ENCODE measurements around the gene FAM120A.

FAM120A gene

DNA sequence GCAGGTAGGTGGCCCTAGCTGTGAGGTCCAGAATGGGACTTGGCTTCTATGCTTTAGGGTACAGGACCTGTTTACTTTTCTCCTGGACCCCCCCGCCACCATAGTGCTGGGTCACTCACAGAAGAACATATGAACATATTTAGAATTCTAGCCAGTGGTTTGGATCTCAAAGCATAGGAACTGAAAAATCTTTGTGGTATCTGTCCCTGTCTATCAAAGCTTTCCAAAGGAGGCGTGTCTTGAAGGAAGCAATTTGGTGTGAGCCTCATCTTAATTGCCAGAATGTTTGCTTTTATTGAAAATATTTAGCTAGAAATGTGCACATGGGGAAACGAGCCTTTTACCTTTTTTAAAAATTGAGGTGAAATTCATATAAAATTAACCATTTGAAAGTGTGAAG is 131.1 kb downstream of the FAM120A start:
- no peak for DNase-seq (ENCODE audit: insufficient read length, low spot score)
- FAIRE-seq = no peak
- no peak for TF ChIP-seq SPI1 (IDR thresholded peaks at IDR 0.05; ENCODE audit: low read depth, low read length)
- no peak for TF ChIP-seq POU2F2 (IDR thresholded peaks at IDR 0.05; ENCODE audit: low read depth, low read length)

DNA sequence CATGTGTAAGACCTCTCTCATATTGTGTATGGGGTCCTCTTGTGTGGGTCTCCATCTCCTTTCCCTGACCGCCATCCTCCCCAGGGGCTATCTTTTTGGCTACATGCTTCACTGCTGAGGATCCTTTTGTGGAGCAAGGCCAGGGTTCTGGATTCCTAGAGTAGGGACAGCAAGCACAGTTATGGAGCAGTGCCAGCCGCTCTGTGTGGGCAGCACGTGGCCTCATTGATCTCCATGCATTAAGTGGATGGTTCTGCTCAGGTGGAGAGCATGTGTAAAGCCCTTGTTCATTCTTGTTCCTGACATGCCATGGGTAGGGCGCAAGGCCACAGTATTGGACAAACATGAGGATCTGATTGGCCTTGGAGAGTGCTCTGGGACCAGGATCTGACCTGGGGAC is 133.8 kb downstream of the FAM120A start:
- no peak for FAIRE-seq
- DNase-seq (ENCODE audit: insufficient read length, low spot score) = no peak
- TF ChIP-seq POLR2AphosphoS5 (IDR thresholded peaks at IDR 0.05; ENCODE audit: low read depth, low read length) = no peak
- TF ChIP-seq PAX5 (IDR thresholded peaks at IDR 0.05; ENCODE audit: insufficient read depth, low read length, severe bottlenecking) = no peak
- TF ChIP-seq POU2F2 (IDR thresholded peaks at IDR 0.05; ENCODE audit: low read depth, low read length) = no peak
- TF ChIP-seq TAF1 (IDR thresholded peaks at IDR 0.05; ENCODE audit: low read depth, low read length) = no peak
- no peak for TF ChIP-seq POLR2A (IDR thresholded peaks at IDR 0.05; ENCODE audit: low read depth, low read length)
- no peak for TF ChIP-seq SPI1 (IDR thresholded peaks at IDR 0.05; ENCODE audit: low read depth, low read length)

- TF ChIP-seq PAX5 (IDR thresholded peaks at IDR 0.05; ENCODE audit: insufficient read depth, low read length, severe bottlenecking) = no peak
- DNase-seq (ENCODE audit: insufficient read length, low spot score) (no peak), FAIRE-seq (no peak)
Observed at GRCh38 chr9:93585695-93586094, 134.2 kb downstream of the FAM120A start.

- TF ChIP-seq TAF1 (IDR thresholded peaks at IDR 0.05; ENCODE audit: low read depth, low read length) = no peak
- no peak for TF ChIP-seq POU2F2 (IDR thresholded peaks at IDR 0.05; ENCODE audit: low read depth, low read length)
- TF ChIP-seq POLR2AphosphoS5 (IDR thresholded peaks at IDR 0.05; ENCODE audit: low read depth, low read length) = no peak
- no peak for TF ChIP-seq POLR2A (IDR thresholded peaks at IDR 0.05; ENCODE audit: low read depth, low read length)
- TF ChIP-seq PAX5 (IDR thresholded peaks at IDR 0.05; ENCODE audit: insufficient read depth, low read length, severe bottlenecking) = no peak
- no peak for TF ChIP-seq SPI1 (IDR thresholded peaks at IDR 0.05; ENCODE audit: low read depth, low read length)
- no peak for FAIRE-seq
- DNase-seq (ENCODE audit: insufficient read length, low spot score) = no peak
Observed at GRCh38 chr9:93586290-93587057, 135.0 kb downstream of the FAM120A start.

GRCh38 chr9:93587284-93587650 is 135.8 kb downstream of the FAM120A start:
- TF ChIP-seq POU2F2 (IDR thresholded peaks at IDR 0.05; ENCODE audit: low read depth, low read length) (no peak), SPI1 (IDR thresholded peaks at IDR 0.05; ENCODE audit: low read depth, low read length) (no peak), POLR2AphosphoS5 (IDR thresholded peaks at IDR 0.05; ENCODE audit: low read depth, low read length) (no peak), TAF1 (IDR thresholded peaks at IDR 0.05; ENCODE audit: low read depth, low read length) (no peak)
- no peak for FAIRE-seq
- no peak for DNase-seq (ENCODE audit: insufficient read length, low spot score)

DNA sequence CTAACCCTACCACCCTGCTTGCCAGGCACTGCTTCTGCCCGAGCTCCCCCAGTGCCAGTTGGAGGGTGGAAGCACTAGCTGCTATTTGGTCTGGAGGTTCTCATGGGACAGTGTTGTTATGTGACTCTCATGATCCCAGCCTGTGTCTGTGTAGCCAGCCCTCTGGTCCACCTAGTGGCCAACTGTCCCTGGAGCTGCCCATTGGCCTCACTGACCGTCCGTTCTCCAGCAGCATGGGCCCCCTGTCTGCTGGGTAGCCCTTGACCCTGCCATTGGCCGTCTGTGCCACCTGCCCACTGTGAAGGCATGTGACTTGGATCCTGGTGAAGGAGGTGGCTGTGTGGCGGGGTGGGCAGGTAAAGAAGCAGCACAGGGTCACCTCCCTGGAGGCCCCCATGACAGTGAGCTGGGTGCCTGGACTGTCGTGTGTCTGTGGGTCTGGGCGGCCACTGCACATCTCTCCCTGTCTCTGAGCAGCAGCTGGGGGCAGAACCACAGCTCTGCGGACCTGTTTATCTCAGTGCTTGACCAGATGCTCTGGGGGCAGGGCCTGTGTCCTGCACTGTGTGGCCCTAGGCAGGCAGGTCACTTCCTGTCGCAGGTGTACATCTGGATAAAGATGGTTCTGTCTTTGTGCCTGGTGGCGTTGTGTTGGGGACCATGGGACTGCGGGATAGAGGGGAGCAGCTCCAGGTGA is 136.3 kb downstream of the FAM120A start:
- FAIRE-seq = no peak

DNA sequence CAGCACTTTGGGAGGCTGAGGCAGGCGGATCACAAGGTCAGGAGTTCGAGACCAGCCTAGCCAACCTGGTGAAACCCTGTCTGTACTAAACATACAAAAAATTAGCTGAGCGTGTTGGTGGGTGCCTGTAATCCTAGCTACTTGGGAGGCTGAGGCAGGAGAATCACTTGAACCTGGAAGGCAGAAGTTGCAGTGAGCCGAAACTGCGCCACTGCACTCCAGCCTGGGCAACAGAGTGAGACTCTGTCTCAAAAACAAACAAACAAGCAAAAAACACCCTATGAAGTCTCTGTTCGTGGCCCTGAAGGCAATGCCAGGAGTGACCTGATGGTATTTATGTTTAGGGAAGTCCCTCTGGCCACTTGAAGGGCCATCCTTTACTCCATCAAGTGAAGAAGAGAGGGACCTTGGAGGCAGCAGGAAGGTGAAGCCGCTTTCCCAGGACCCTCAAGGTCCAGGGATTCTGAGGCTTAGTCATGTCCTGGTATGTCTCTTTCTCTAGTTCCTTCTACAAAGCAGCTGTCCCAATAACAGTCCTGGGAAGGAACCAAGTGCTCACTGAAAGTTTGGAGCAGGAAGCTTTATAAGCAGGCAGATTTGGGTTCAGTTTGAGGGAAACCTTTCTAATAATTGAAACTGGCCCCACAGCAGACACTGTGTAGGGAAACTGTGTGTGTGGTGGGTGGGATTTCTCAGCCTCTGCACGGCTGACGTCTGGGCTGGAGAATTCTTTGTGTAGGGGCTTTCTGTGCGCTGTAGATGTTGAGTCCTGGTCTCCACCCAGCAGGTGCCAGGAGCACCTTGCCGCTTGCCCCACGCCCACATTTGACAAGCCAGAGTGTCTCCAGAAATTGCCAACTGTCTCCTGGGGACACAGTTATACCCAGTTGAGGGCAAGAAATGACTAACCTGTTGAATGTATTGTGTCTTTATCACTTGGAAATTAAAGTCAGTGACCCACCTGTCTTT is 137.4 kb downstream of the FAM120A start:
- no peak for TF ChIP-seq PAX5 (IDR thresholded peaks at IDR 0.05; ENCODE audit: insufficient read depth, low read length, severe bottlenecking)
- TF ChIP-seq TAF1 (IDR thresholded peaks at IDR 0.05; ENCODE audit: low read depth, low read length) = no peak
- no peak for TF ChIP-seq POLR2AphosphoS5 (IDR thresholded peaks at IDR 0.05; ENCODE audit: low read depth, low read length)
- TF ChIP-seq POLR2A (IDR thresholded peaks at IDR 0.05; ENCODE audit: low read depth, low read length) = no peak
- no peak for TF ChIP-seq SPI1 (IDR thresholded peaks at IDR 0.05; ENCODE audit: low read depth, low read length)
- TF ChIP-seq POU2F2 (IDR thresholded peaks at IDR 0.05; ENCODE audit: low read depth, low read length) = no peak
- no peak for FAIRE-seq
- no peak for DNase-seq (ENCODE audit: insufficient read length, low spot score)

More for the DNA sequence above, 136.3 kb downstream of the FAM120A start:
- TF ChIP-seq PAX5 (IDR thresholded peaks at IDR 0.05; ENCODE audit: insufficient read depth, low read length, severe bottlenecking) (no peak), POU2F2 (IDR thresholded peaks at IDR 0.05; ENCODE audit: low read depth, low read length) (no peak), POLR2A (IDR thresholded peaks at IDR 0.05; ENCODE audit: low read depth, low read length) (no peak), TAF1 (IDR thresholded peaks at IDR 0.05; ENCODE audit: low read depth, low read length) (no peak), POLR2AphosphoS5 (IDR thresholded peaks at IDR 0.05; ENCODE audit: low read depth, low read length) (no peak), SPI1 (IDR thresholded peaks at IDR 0.05; ENCODE audit: low read depth, low read length) (no peak)
- no peak for DNase-seq (ENCODE audit: insufficient read length, low spot score)

GRCh38 chr9:93589688-93590087 is 138.2 kb downstream of the FAM120A start:
- TF ChIP-seq POLR2AphosphoS5 (IDR thresholded peaks at IDR 0.05; ENCODE audit: low read depth, low read length) = no peak
- TF ChIP-seq SPI1 (IDR thresholded peaks at IDR 0.05; ENCODE audit: low read depth, low read length) = no peak
- no peak for FAIRE-seq
- DNase-seq (ENCODE audit: insufficient read length, low spot score) = no peak

DNA sequence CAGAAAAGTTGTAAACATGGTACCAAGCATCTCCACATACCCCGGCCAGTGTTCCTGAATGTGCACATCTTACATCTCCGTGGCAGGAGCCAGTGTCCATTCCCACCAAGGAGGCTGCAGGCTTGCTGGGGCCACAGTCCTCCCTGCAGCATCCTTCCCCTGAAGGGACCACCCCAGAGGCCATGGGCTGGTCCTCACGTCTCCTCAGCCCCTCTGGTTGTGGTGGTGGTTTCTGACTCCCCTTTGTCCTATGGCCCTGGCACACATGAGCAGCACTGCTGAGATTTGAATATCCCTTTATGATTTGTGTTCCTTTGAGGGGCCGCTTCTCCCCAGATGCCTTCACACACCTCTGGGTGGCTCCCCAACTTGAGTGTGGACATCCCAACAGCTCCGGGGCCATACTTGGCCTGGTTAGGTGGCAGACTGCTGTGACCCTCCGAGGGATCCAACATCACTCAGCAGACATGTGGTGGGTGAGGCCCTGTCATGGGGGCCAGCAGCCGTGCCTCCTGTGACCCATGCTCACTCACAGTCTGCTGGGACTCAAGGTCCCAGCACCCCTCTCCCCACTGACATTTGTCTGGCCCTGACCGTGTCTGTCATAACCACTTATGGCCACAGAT is 139.2 kb downstream of the FAM120A start:
- no peak for TF ChIP-seq TAF1 (IDR thresholded peaks at IDR 0.05; ENCODE audit: low read depth, low read length)
- TF ChIP-seq PAX5 (IDR thresholded peaks at IDR 0.05; ENCODE audit: insufficient read depth, low read length, severe bottlenecking) = no peak
- no peak for TF ChIP-seq POU2F2 (IDR thresholded peaks at IDR 0.05; ENCODE audit: low read depth, low read length)
- TF ChIP-seq POLR2A (IDR thresholded peaks at IDR 0.05; ENCODE audit: low read depth, low read length) = no peak
- TF ChIP-seq SPI1 (IDR thresholded peaks at IDR 0.05; ENCODE audit: low read depth, low read length) = no peak
- no peak for TF ChIP-seq POLR2AphosphoS5 (IDR thresholded peaks at IDR 0.05; ENCODE audit: low read depth, low read length)

More for the DNA sequence above, 139.2 kb downstream of the FAM120A start:
- DNase-seq (ENCODE audit: insufficient read length, low spot score) (no peak), FAIRE-seq (no peak)

All from GM12891 (cell line).